GM12878 (cell line): ENCODE data around the gene GRK2. TPM values are rescaled to one million over a fixed set of nuclear protein-coding genes. Genes with fewer than 3 reads are reported as not detected.

Experiments used
- ATF2 ChIP-seq: IDR thresholded peaks from 2 replicates; pipeline ENCODE4 v1.6.1; 2012; ENCODE audit warnings: low read length, inconsistent platforms
- ATF7 ChIP-seq: fragments of 450-650 bp; IDR thresholded peaks from 2 replicates; pipeline ENCODE4 v1.6.1; 2016; ENCODE audit warnings: low read depth, mild to moderate bottlenecking
- BACH1 ChIP-seq: fragments of 450-650 bp; IDR thresholded peaks from 2 replicates; pipeline ENCODE4 v1.6.1; 2017; ENCODE audit warnings: mild to moderate bottlenecking, borderline replicate concordance
- CBX5 ChIP-seq: sonication (generic); IDR thresholded peaks from 2 replicates; pipeline ENCODE4 v1.6.1; 2016; ENCODE audit warnings: low read depth, moderate library complexity, mild to moderate bottlenecking, inconsistent platforms
- CEBPZ ChIP-seq: fragments of 150-350 bp; IDR thresholded peaks from 2 replicates; pipeline ENCODE4 v1.6.1; 2016; ENCODE audit warnings: low read depth, low read length
- CHD4 ChIP-seq: fragments of 200-600 bp; sonication (generic); IDR thresholded peaks from 2 replicates; pipeline ENCODE4 v1.6.1; 2016; ENCODE audit warnings: mild to moderate bottlenecking
- DPF2 ChIP-seq: fragments of 450-650 bp; IDR thresholded peaks from 2 replicates; pipeline ENCODE4 v1.6.1; 2017; ENCODE audit warnings: mild to moderate bottlenecking
- EP300 ChIP-seq, 2 experiments: fragments of 150-350 bp in 1 of 2; IDR thresholded peaks; 2 replicates each; pipeline ENCODE4 v1.6.1; 2011 to 2012; ENCODE audit warnings: low read depth in 2 of 2, low read length in 2 of 2, borderline replicate concordance in 1 of 2, improper control_type of control experiment in 1 of 2, inconsistent platforms in 1 of 2; ENCODE audit not compliant: control insufficient read depth in 1 of 2
- FOS ChIP-seq: IDR thresholded peaks from 3 replicates; pipeline ENCODE4 v1.6.1; 2011; ENCODE audit warnings: borderline replicate concordance; ENCODE audit not compliant: insufficient read length; ENCODE audit errors: extremely low read depth
- HDAC2 ChIP-seq: fragments of 200-600 bp; sonication (generic); IDR thresholded peaks from 2 replicates; pipeline ENCODE4 v1.6.1; 2017
- HDAC6 ChIP-seq: fragments of 200-600 bp; sonication (generic); IDR thresholded peaks from one replicate; pipeline ENCODE4 v1.8.0; 2017; ENCODE audit warnings: antibody characterized with exemption; ENCODE audit not compliant: unreplicated experiment
- MXI1 ChIP-seq: fragments of 150-350 bp; IDR thresholded peaks from 2 replicates; pipeline ENCODE4 v1.6.1; 2011; ENCODE audit warnings: low read depth, mild to moderate bottlenecking, inconsistent platforms, low read length, improper control_type of control experiment
- NR2F1 ChIP-seq: fragments of 450-650 bp; conservative IDR thresholded peaks from 2 replicates; pipeline ENCODE4 v1.6.1; 2017; ENCODE audit warnings: mild to moderate bottlenecking
- PAX5 ChIP-seq: IDR thresholded peaks from 2 replicates; pipeline ENCODE4 v1.6.1; 2011; ENCODE audit warnings: low read depth, low read length, borderline replicate concordance
- POLR2A ChIP-seq: IDR thresholded peaks from 2 replicates; pipeline ENCODE4 v1.6.1; 2011; ENCODE audit warnings: low read depth, mild to moderate bottlenecking, low read length
- SMARCA5 ChIP-seq: fragments of 450-650 bp; IDR thresholded peaks from 2 replicates; pipeline ENCODE4 v1.6.1; 2017; ENCODE audit warnings: mild to moderate bottlenecking
- SPI1 ChIP-seq: IDR thresholded peaks from 2 replicates; pipeline ENCODE4 v1.6.1; 2011; ENCODE audit warnings: low read depth, mild to moderate bottlenecking, low read length, moderate library complexity, borderline replicate concordance; ENCODE audit not compliant: insufficient read depth
- SREBF2 ChIP-seq: IDR thresholded peaks from 2 replicates; pipeline ENCODE4 v1.6.1; 2012; ENCODE audit warnings: mild to moderate bottlenecking, low read length
- ZBTB11 ChIP-seq: fragments of 450-650 bp; formaldehyde crosslinking; IDR thresholded peaks from 2 replicates; pipeline ENCODE4 v1.5.0; 2022; ENCODE audit warnings: mild to moderate bottlenecking, missing genetic modification characterization
- ZBTB33 ChIP-seq: fragments of 450-650 bp; IDR thresholded peaks from 2 replicates; pipeline ENCODE4 v1.6.1; 2017; ENCODE audit warnings: mild to moderate bottlenecking
- ZNF207 ChIP-seq: fragments of 450-650 bp; IDR thresholded peaks from 2 replicates; pipeline ENCODE4 v1.6.1; 2014; ENCODE audit warnings: antibody characterized with exemption, mild to moderate bottlenecking, borderline replicate concordance
- polyA plus RNA-seq, 11 experiments: library from polyadenylated mRNA; depleted of rRNA in 4 of 11; unstranded in 6 of 11; stranded (reverse) in 5 of 11; fragments of >200 nt; fragmentation: Nextera tagmentation in 4 of 11; fragmentation: Illumina TruSeq in 1 of 11; extraction: Ambion mirVana in 4 of 11; extraction: Trizol in 1 of 11; gene quantifications; 1 replicate in 1 of 11; 2 replicates in 10 of 11; pipeline versions ENCODE4 v1.2.1 to v1.2.3, GENCODE V29; 2011 to 2016; ENCODE audit warnings: inconsistent platforms in 2 of 11, missing spikeins in 2 of 11, low read depth in 1 of 11
- total RNA-seq, 4 experiments: library from RNA; depleted of rRNA in 3 of 4; stranded (reverse); fragments of >200 nt in 3 of 4; fragmentation: Illumina TruSeq in 1 of 4; extraction: Trizol in 1 of 4; gene quantifications; 2 replicates each; pipeline versions ENCODE4 v1.2.1 to v1.2.3, GENCODE V29; 2013 to 2021

GRK2 gene
- total and polyA plus RNA-seq, 10 of the 15 experiments (the other 5 are each of a cell fraction or from before 2014, with no cell fraction given): 1.0 to 160 (median 66.1) TPM

GRCh38 chr11:67277231-67277961 is 11.1 kb downstream of the GRK2 start (continued):
- TF ChIP-seq ATF2 (no peak), ZNF207 (peak; percentile 87; the same call in 1 of the 2 replicates), SREBF2 (no peak), BACH1 (peak; percentile 19), ATF7 (peak; percentile 61), HDAC6 (no peak), ZBTB33 (0 out of 2 replicates have a peak, but pooled peaks have one; percentile 56), ZBTB11 (CRISPR knock-in tag) (no peak), CEBPZ (no peak), POLR2A (peak; percentile 83), HDAC2 (no peak), FOS (no peak), DPF2 (peak; percentile 84), NR2F1 (peak; percentile 59; the same call in 1 of the 2 replicates), PAX5 (peak; percentile 42; the same call in 1 of the 2 replicates), SMARCA5 (peak; percentile 60), CBX5 (no peak), CHD4 (no peak), MXI1 (peak; percentile 52; the same call in 1 of the 2 replicates), SPI1 (peak; percentile 50; the same call in 1 of the 2 replicates), EP300 (IDR thresholded peaks at IDR 0.05; ENCODE audit: borderline replicate concordance in 1 of 2, control insufficient read depth in 1 of 2, low read depth in 2 of 2, low read length in 2 of 2) (peak; percentile 48 to 76; a peak in 3 of 4 replicates)
